ENCODE measurements around the gene FOXP1. TPM values are rescaled to one million over a fixed set of nuclear protein-coding genes. Genes with fewer than 3 reads are reported as not detected.

Gene FOXP1
- total and polyA plus RNA-seq, 2 of the 8 experiments (the other 6 are each of a cell fraction or from before 2014, with no cell fraction given) = 13.9 to 25.4 TPM

DNA sequence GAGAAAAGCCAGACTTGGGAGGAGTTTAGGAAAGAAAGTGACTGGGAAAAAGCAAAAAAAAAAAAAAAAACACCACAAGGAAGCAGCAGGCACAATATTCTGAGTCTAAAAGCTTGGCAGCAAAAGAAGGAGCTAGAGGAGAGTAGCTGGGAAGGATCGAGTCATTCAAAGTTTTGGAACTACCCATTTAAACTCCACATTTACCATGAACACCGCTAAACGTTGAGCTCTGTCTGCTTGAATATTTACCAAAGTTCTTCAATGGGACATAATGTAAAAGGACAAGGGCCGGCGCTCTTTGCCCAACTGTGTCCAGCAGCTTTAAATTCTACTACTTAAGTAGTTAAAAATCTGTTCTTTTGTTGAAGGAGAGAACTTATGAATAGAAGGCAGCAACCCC lies 481.9 kb downstream of the FOXP1 start:
- no peak overlapping the region for H2BK120ac ChIP-seq (replicated peaks; ENCODE audit: low read depth, low read length)
- H4K91ac ChIP-seq (replicated peaks; ENCODE audit: insufficient read length, low read length) = no peak overlapping the region
- no peaks in the 10 kb centered on the region for H4K20me1 ChIP-seq (replicated peaks in 1 of 2; ENCODE audit: control insufficient read depth in 1 of 2, insufficient read depth in 2 of 2, low read length in 2 of 2)
- no peak overlapping the region for H2BK15ac ChIP-seq (ENCODE audit: low read length)
- no peaks in the 10 kb centered on the region for H3K9me3 ChIP-seq (ENCODE audit: insufficient read depth in 2 of 2, low read depth in 1 of 2, low read length in 1 of 2)
- no peak overlapping the region for H3K4me2 ChIP-seq (ENCODE audit: insufficient read depth in 1 of 2, low read depth in 2 of 2, low read length in 2 of 2)
- no peaks in the 10 kb centered on the region for H3K79me2 ChIP-seq (ENCODE audit: control insufficient read depth in 1 of 2, insufficient read depth in 2 of 2, low read length in 2 of 2)
- DNase-seq (ENCODE audit: low read depth in 1 of 2, low spot score in 2 of 2) (no peak), FAIRE-seq (no peak)
- H3K4me3 ChIP-seq (ENCODE audit: extremely low read depth in 1 of 4, insufficient read depth in 2 of 4, low read depth in 3 of 4, low read length in 4 of 4) = no peak overlapping the region
- H3K4ac ChIP-seq (replicated peaks; ENCODE audit: insufficient read length, low read depth, low read length) = no peak overlapping the region
- no peak overlapping the region for H3K56ac ChIP-seq (replicated peaks; ENCODE audit: insufficient read length, low read depth, low read length)
- no peak overlapping the region for H3K9ac ChIP-seq (replicated peaks in 1 of 4; ENCODE audit: extremely low read depth in 1 of 4, low read depth in 3 of 4, low read length in 3 of 4)
- H3K14ac ChIP-seq (ENCODE audit: insufficient read length) = no peak overlapping the region
- no peaks in the 10 kb centered on the region for H3K23me2 ChIP-seq (ENCODE audit: low read depth, low read length)
- no peak overlapping the region for H4K8ac ChIP-seq (ENCODE audit: extremely low read depth, insufficient read depth, low read length)
- TF ChIP-seq SAP30 (IDR thresholded peaks at IDR 0.05; ENCODE audit: insufficient read depth, insufficient replicate concordance, low read length) (no peak), CHD2 (IDR thresholded peaks at IDR 0.05; ENCODE audit: low read length) (no peak), KDM4A (IDR thresholded peaks at IDR 0.05; ENCODE audit: low read depth, low read length, severe bottlenecking) (no peak), SUZ12 (IDR thresholded peaks at IDR 0.05; ENCODE audit: low read length) (no peak)
- TF ChIP-seq, protein P1, sequence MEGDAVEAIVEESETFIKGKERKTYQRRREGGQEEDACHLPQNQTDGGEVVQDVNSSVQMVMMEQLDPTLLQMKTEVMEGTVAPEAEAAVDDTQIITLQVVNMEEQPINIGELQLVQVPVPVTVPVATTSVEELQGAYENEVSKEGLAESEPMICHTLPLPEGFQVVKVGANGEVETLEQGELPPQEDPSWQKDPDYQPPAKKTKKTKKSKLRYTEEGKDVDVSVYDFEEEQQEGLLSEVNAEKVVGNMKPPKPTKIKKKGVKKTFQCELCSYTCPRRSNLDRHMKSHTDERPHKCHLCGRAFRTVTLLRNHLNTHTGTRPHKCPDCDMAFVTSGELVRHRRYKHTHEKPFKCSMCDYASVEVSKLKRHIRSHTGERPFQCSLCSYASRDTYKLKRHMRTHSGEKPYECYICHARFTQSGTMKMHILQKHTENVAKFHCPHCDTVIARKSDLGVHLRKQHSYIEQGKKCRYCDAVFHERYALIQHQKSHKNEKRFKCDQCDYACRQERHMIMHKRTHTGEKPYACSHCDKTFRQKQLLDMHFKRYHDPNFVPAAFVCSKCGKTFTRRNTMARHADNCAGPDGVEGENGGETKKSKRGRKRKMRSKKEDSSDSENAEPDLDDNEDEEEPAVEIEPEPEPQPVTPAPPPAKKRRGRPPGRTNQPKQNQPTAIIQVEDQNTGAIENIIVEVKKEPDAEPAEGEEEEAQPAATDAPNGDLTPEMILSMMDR (IDR thresholded peaks at IDR 0.05; ENCODE audit: control extremely low read depth in 1 of 3, insufficient read depth in 1 of 3, low read depth in 1 of 3, low read length in 3 of 3) = no peak
- no peak overlapping the region for H4K5ac ChIP-seq (ENCODE audit: insufficient read length, low read depth, low read length)
- 92% methylated on average over 5 of the region's 5 CpGs; no CpG with 5 or more reads in 1 of the 2 experiments for WGBS, 2 experiments (ENCODE audit: extremely low coverage in 1 of 2, insufficient coverage in 1 of 2, insufficient read length in 1 of 2, insufficient replicate concordance in 2 of 2, low coverage in 1 of 2, low lambda C conversion rate in 2 of 2, missing lambda C conversion rate in 1 of 2)
- H3K27me3 ChIP-seq (replicated peaks in 1 of 4; ENCODE audit: control insufficient read depth in 3 of 4, extremely low read depth in 1 of 4, insufficient read depth in 3 of 4, low read length in 3 of 4) = no peaks in the 10 kb centered on the region
- H3K23ac ChIP-seq (ENCODE audit: insufficient read length) = no peak overlapping the region
- no peak overlapping the region for H2BK12ac ChIP-seq (ENCODE audit: low read depth, low read length)
- no peaks in the 10 kb centered on the region for H3K36me3 ChIP-seq (ENCODE audit: control insufficient read depth in 2 of 4, insufficient read depth in 4 of 4, low read length in 3 of 4)
- H3K79me1 ChIP-seq (ENCODE audit: low read depth, low read length) = no peaks in the 10 kb centered on the region
- H3K18ac ChIP-seq (ENCODE audit: extremely low read depth, low read length) = no peak overlapping the region
- no peaks in the 10 kb centered on the region for H3K4me1 ChIP-seq (replicated peaks in 1 of 4; ENCODE audit: control insufficient read depth in 3 of 4, insufficient read depth in 4 of 4, low read length in 3 of 4)
- H2BK5ac ChIP-seq (ENCODE audit: low read depth, low read length) = no peak overlapping the region
- no peak overlapping the region for H3K27ac ChIP-seq (ENCODE audit: low read depth, low read length)
- no peak overlapping the region for H2AFZ ChIP-seq (ENCODE audit: low read length)
- no peak overlapping the region for H2AK5ac ChIP-seq (ENCODE audit: low read depth, low read length)
- POLR2A ChIA-PET (ENCODE audit: partially characterized antibody) = no interaction called here
- CTCF ChIA-PET (ENCODE audit: partially characterized antibody) = interaction anchor here (1.3 kb wide), 2 partner anchors 13 to 28 kb away, joined by 3 read pairs; no protein-coding TSS in a partner anchor
- no peak overlapping the region for H2BK20ac ChIP-seq (ENCODE audit: low read length)

Measured in H1 (cell line).